SK-N-SH (cell line): ENCODE data around the gene USP17L17.
"Not testable (repeated sequence)": the region's sequence is repeated elsewhere in the genome, so short reads cannot be mapped to it uniquely, and the experiment has no call there.

Experiments
- CTCF ChIP-seq: fragments of 200-600 bp; sonication (generic); IDR thresholded peaks from 2 replicates; pipeline ENCODE4 v1.6.1; 2017; ENCODE audit warnings: antibody characterized with exemption, mild to moderate bottlenecking, moderate library complexity
- FOXJ3 ChIP-seq: sonication (generic); formaldehyde crosslinking; IDR thresholded peaks from 2 replicates; pipeline ENCODE4 v1.5.1; 2020; ENCODE audit warnings: mild to moderate bottlenecking, missing genetic modification reagents
- FOXM1 ChIP-seq: IDR thresholded peaks from 2 replicates; pipeline ENCODE4 v1.4.0; 2012; ENCODE audit warnings: low read depth, mild to moderate bottlenecking
- MXI1 ChIP-seq: IDR thresholded peaks from 2 replicates; pipeline ENCODE4 v1.6.1; 2012; ENCODE audit warnings: mild to moderate bottlenecking, low read depth, low read length, improper control_type of control experiment
- POLR2AphosphoS5 ChIP-seq: IDR thresholded peaks from 2 replicates; pipeline ENCODE4 v1.6.1; 2012; ENCODE audit warnings: low read depth, low read length
- RCOR1 ChIP-seq: fragments of 150-350 bp; IDR thresholded peaks from 2 replicates; pipeline ENCODE4 v1.6.1; 2017; ENCODE audit warnings: antibody characterized with exemption, low read length
- RXRA ChIP-seq: IDR thresholded peaks from 2 replicates; pipeline ENCODE4 v1.4.0; 2012; ENCODE audit warnings: low read depth, mild to moderate bottlenecking, borderline replicate concordance
- TAF1 ChIP-seq: IDR thresholded peaks from 2 replicates; pipeline ENCODE4 v1.6.1; 2012; ENCODE audit warnings: low read depth, mild to moderate bottlenecking, low read length, moderate library complexity, borderline replicate concordance
- USF2 ChIP-seq: fragments of 150-350 bp; IDR thresholded peaks from 2 replicates; pipeline ENCODE4 v1.6.1; 2017; ENCODE audit warnings: antibody characterized with exemption, low read length, low read depth, borderline replicate concordance
- ZBTB33 ChIP-seq: IDR thresholded peaks from 2 replicates; pipeline ENCODE4 v1.4.0; 2012; ENCODE audit warnings: low read depth, borderline replicate concordance
- TF ChIP-seq, protein P1 (sequence below): IDR thresholded peaks from 2 replicates; pipeline ENCODE4 v1.6.1; 2012; ENCODE audit warnings: mild to moderate bottlenecking, low read depth, low read length, moderate library complexity

- not testable (repeated sequence) for TF ChIP-seq CTCF; TAF1; FOXJ3 (CRISPR knock-in tag); USF2; POLR2AphosphoS5; MXI1; ZBTB33; RXRA; RCOR1; FOXM1
- TF ChIP-seq, protein P1, sequence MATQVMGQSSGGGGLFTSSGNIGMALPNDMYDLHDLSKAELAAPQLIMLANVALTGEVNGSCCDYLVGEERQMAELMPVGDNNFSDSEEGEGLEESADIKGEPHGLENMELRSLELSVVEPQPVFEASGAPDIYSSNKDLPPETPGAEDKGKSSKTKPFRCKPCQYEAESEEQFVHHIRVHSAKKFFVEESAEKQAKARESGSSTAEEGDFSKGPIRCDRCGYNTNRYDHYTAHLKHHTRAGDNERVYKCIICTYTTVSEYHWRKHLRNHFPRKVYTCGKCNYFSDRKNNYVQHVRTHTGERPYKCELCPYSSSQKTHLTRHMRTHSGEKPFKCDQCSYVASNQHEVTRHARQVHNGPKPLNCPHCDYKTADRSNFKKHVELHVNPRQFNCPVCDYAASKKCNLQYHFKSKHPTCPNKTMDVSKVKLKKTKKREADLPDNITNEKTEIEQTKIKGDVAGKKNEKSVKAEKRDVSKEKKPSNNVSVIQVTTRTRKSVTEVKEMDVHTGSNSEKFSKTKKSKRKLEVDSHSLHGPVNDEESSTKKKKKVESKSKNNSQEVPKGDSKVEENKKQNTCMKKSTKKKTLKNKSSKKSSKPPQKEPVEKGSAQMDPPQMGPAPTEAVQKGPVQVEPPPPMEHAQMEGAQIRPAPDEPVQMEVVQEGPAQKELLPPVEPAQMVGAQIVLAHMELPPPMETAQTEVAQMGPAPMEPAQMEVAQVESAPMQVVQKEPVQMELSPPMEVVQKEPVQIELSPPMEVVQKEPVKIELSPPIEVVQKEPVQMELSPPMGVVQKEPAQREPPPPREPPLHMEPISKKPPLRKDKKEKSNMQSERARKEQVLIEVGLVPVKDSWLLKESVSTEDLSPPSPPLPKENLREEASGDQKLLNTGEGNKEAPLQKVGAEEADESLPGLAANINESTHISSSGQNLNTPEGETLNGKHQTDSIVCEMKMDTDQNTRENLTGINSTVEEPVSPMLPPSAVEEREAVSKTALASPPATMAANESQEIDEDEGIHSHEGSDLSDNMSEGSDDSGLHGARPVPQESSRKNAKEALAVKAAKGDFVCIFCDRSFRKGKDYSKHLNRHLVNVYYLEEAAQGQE, result not testable (repeated sequence)
These were observed 13.4 kb upstream of the USP17L17 start for GRCh38 chr4:9230249-9230648.
